HEK293T (cell line): ENCODE data around the gene CNOT1.
"Not testable (repeated sequence)": the region's sequence is repeated elsewhere in the genome, so short reads cannot be mapped to it uniquely, and the experiment has no call there.

Source experiments
- CTCF ChIA-PET: fragments of 350-600 bp; formaldehyde crosslinking; extraction: SDS; loops from one replicate; lab custom pipeline; 2021; ENCODE audit warnings: antibody characterized with exemption, inconsistent platforms; lab: Yijun Ruan, JAX
- POLR2A ChIA-PET: fragments of 350-600 bp; formaldehyde crosslinking; extraction: SDS; loops from one replicate; lab custom pipeline; 2020; ENCODE audit warnings: antibody characterized with exemption, inconsistent platforms; lab: Yijun Ruan, JAX
- DNase-seq: peaks from one replicate; pipeline ENCODE4 v3.0.0; 2012; ENCODE audit warnings: mixed read lengths; ENCODE audit errors: extremely low spot score
- ARNT ChIP-seq: fragments of 450-650 bp; IDR thresholded peaks from 2 replicates; pipeline ENCODE4 v1.6.1; 2017; ENCODE audit warnings: mild to moderate bottlenecking
- BHLHE40 ChIP-seq: fragments of 450-650 bp; IDR thresholded peaks from 2 replicates; pipeline ENCODE4 v1.6.1; 2016; ENCODE audit warnings: mild to moderate bottlenecking, moderate library complexity, borderline replicate concordance
- CTBP1 ChIP-seq: fragments of 450-650 bp; IDR thresholded peaks from 2 replicates; pipeline ENCODE4 v1.6.1; 2016; ENCODE audit warnings: borderline replicate concordance
- ELF4 ChIP-seq: fragments of 450-650 bp; IDR thresholded peaks from 2 replicates; pipeline ENCODE4 v1.6.1; 2017; ENCODE audit warnings: antibody characterized with exemption
- FOXA1 ChIP-seq: fragments of 450-650 bp; IDR thresholded peaks from 2 replicates; pipeline ENCODE4 v1.6.1; 2016; ENCODE audit warnings: mild to moderate bottlenecking
- FOXK2 ChIP-seq: fragments of 450-650 bp; IDR thresholded peaks from 2 replicates; pipeline ENCODE4 v1.6.1; 2016; ENCODE audit warnings: mild to moderate bottlenecking
- FOXM1 ChIP-seq: fragments of 450-650 bp; IDR thresholded peaks from 2 replicates; pipeline ENCODE4 v1.6.1; 2017; ENCODE audit warnings: mild to moderate bottlenecking, borderline replicate concordance
- HDGF ChIP-seq: fragments of 450-650 bp; IDR thresholded peaks from 2 replicates; pipeline ENCODE4 v1.6.1; 2017; ENCODE audit warnings: antibody characterized with exemption, borderline replicate concordance
- L3MBTL2 ChIP-seq: fragments of 450-650 bp; conservative IDR thresholded peaks from 2 replicates; pipeline ENCODE4 v1.6.1; 2016; ENCODE audit warnings: mild to moderate bottlenecking
- LEF1 ChIP-seq: fragments of 450-650 bp; IDR thresholded peaks from 2 replicates; pipeline ENCODE4 v1.6.1; 2017; ENCODE audit warnings: mild to moderate bottlenecking, borderline replicate concordance
- NFRKB ChIP-seq: fragments of 450-650 bp; IDR thresholded peaks from 2 replicates; pipeline ENCODE4 v1.6.1; 2016; ENCODE audit warnings: mild to moderate bottlenecking, moderate library complexity
- PKNOX1 ChIP-seq: fragments of 450-650 bp; IDR thresholded peaks from 2 replicates; pipeline ENCODE4 v1.6.1; 2016
- SP1 ChIP-seq: fragments of 450-650 bp; IDR thresholded peaks from 2 replicates; pipeline ENCODE4 v1.6.1; 2017
- SUZ12 ChIP-seq: fragments of 450-650 bp; IDR thresholded peaks from 2 replicates; pipeline ENCODE4 v1.6.1; 2016; ENCODE audit warnings: mild to moderate bottlenecking
- TARDBP ChIP-seq: fragments of 450-650 bp; IDR thresholded peaks from 2 replicates; pipeline ENCODE4 v1.6.1; 2016
- ZNF384 ChIP-seq: fragments of 450-650 bp; IDR thresholded peaks from 2 replicates; pipeline ENCODE4 v1.6.1; 2016

The CNOT1 gene

GRCh38 chr16:58582133-58582532 lies 47.5 kb downstream of the CNOT1 start:
- ChIA-PET POLR2A (no interaction called here), CTCF (no interaction called here)
- TF ChIP-seq ARNT, result no peak
- TF ChIP-seq HDGF, result no peak
- TF ChIP-seq LEF1, result no peak
- no peak for TF ChIP-seq L3MBTL2
- TF ChIP-seq BHLHE40, result no peak
- no peak for TF ChIP-seq PKNOX1
- no peak for TF ChIP-seq NFRKB
- TF ChIP-seq SUZ12, result no peak
- no peak for DNase-seq

GRCh38 chr16:58579587-58579986 lies 50.0 kb downstream of the CNOT1 start:
- TF ChIP-seq SUZ12, result no peak
- TF ChIP-seq HDGF, result no peak
- TF ChIP-seq CTBP1, result no peak
- no peak for TF ChIP-seq ARNT
- TF ChIP-seq TARDBP, result no peak
- TF ChIP-seq ELF4, result no peak
- no peak for TF ChIP-seq FOXK2
- TF ChIP-seq FOXM1, result no peak
- no peak for TF ChIP-seq FOXA1
- TF ChIP-seq ZNF384, result no peak
- TF ChIP-seq BHLHE40, result no peak
- no peak for TF ChIP-seq LEF1
- TF ChIP-seq NFRKB, result no peak
- no peak for TF ChIP-seq L3MBTL2
- TF ChIP-seq SP1, result no peak
- TF ChIP-seq PKNOX1, result no peak
- no peak for DNase-seq
- POLR2A ChIA-PET, result no interaction called here
- CTCF ChIA-PET, result no interaction called here

GRCh38 chr16:58578642-58579041 lies 51.0 kb downstream of the CNOT1 start:
- TF ChIP-seq L3MBTL2 (no peak), ARNT (no peak), FOXM1 (no peak), ZNF384 (no peak), NFRKB (no peak), SP1 (no peak), LEF1 (no peak), FOXK2 (no peak), FOXA1 (no peak), BHLHE40 (no peak), PKNOX1 (no peak), SUZ12 (no peak), CTBP1 (no peak), TARDBP (no peak), HDGF (no peak), ELF4 (no peak)
- ChIA-PET CTCF (no interaction called here), POLR2A (no interaction called here)
- no peak for DNase-seq

- ChIA-PET CTCF (no interaction called here), POLR2A (no interaction called here)
- DNase-seq, result no peak
- no peak for TF ChIP-seq ARNT
- no peak for TF ChIP-seq ELF4
- no peak for TF ChIP-seq L3MBTL2
- no peak for TF ChIP-seq NFRKB
- no peak for TF ChIP-seq FOXK2
- TF ChIP-seq PKNOX1, result no peak
- no peak for TF ChIP-seq SP1
- TF ChIP-seq HDGF, result no peak
- TF ChIP-seq BHLHE40, result no peak
- TF ChIP-seq SUZ12, result no peak
- no peak for TF ChIP-seq ZNF384
- no peak for TF ChIP-seq TARDBP
- TF ChIP-seq FOXM1, result no peak
- TF ChIP-seq CTBP1, result no peak
- TF ChIP-seq FOXA1, result no peak
Measured at GRCh38 chr16:58577141-58577540, 52.5 kb downstream of the CNOT1 start.

- no peak for DNase-seq
- POLR2A ChIA-PET, result no interaction called here
- CTCF ChIA-PET, result no interaction called here
- TF ChIP-seq SP1, result no peak
- no peak for TF ChIP-seq CTBP1
- TF ChIP-seq NFRKB, result no peak
- TF ChIP-seq TARDBP, result no peak
- TF ChIP-seq FOXK2, result no peak
- TF ChIP-seq L3MBTL2, result no peak
- no peak for TF ChIP-seq PKNOX1
- TF ChIP-seq SUZ12, result no peak
- no peak for TF ChIP-seq HDGF
- TF ChIP-seq BHLHE40, result no peak
- TF ChIP-seq ARNT, result no peak
- no peak for TF ChIP-seq FOXM1
Measured at GRCh38 chr16:58574895-58575294, 54.7 kb downstream of the CNOT1 start.

GRCh38 chr16:58565697-58566096 lies 63.9 kb downstream of the CNOT1 start:
- CTCF ChIA-PET, POLR2A ChIA-PET, DNase-seq: not testable (repeated sequence)
